Stomach (tissue), 4 donors: ENCODE measurements around the gene ADGRG7.

ENCODE experiments used
- CTCF ChIP-seq, 7 experiments: fragments of 450-650 bp in 4 of 7; fragments of 200-600 bp in 3 of 7; sonication (generic) in 3 of 7; IDR thresholded peaks; one replicate each; pipeline ENCODE4 v1.5.1; 2016 to 2019; ENCODE audit warnings: antibody characterized with exemption in 7 of 7, control low read depth in 2 of 7, mild to moderate bottlenecking in 1 of 7
- POLR2AphosphoS5 ChIP-seq, 3 donors: sonication (generic); formaldehyde crosslinking; IDR thresholded peaks; one replicate each; pipeline ENCODE4 v1.6.1; 2016; ENCODE audit warnings: antibody characterized with exemption in 3 of 3

GRCh38 chr3:100656945-100657344, 47.5 kb downstream of the ADGRG7 start:
- TF ChIP-seq CTCF (IDR thresholded peaks at IDR 0.05), result no peak
- no peak for TF ChIP-seq POLR2AphosphoS5 (IDR thresholded peaks at IDR 0.05)
